A549 (cell line): Measurements from ENCODE around the gene TMEM100. TPM values are rescaled to one million over a fixed set of nuclear protein-coding genes. Genes with fewer than 3 reads are reported as not detected.

Source experiments
- ATAC-seq, 2 experiments: fragments of 200-7000 bp in 1 of 2; fragments of >200 bp in 1 of 2; cut with Nextera tagmentation in 1 of 2; cut with Tn5 transposase in 1 of 2; 3 replicates each; pipeline versions ENCODE4 v1.8.0 to v1.9.1; 2018 to 2020; ENCODE audit warnings: mild to moderate bottlenecking in 1 of 2, moderate library complexity in 1 of 2
- CTCF ChIA-PET: fragments of 300-600 bp; sonication (Branson Sonifier 250); formaldehyde crosslinking; extraction: SDS; loops from one replicate; lab custom pipeline; 2021; ENCODE audit warnings: antibody characterized with exemption, inconsistent platforms; lab: Yijun Ruan, JAX
- POLR2A ChIA-PET: fragments of 350-600 bp; formaldehyde crosslinking; extraction: SDS; loops from one replicate; lab custom pipeline; 2021; ENCODE audit warnings: antibody characterized with exemption, inconsistent platforms; lab: Yijun Ruan, JAX
- DNase-seq, 2 experiments: peaks; one replicate each; pipeline versions ENCODE4 v3.0.0 to v3.0.0-alpha.2; 2011 to 2016; ENCODE audit warnings: low read depth in 1 of 2, low spot score in 1 of 2
- FAIRE-seq: peaks from 2 replicates; lab custom pipeline; 2011; peaks lifted over from hg19 to GRCh38; lab: Jason Lieb, UNC
- H3K27ac ChIP-seq, 2 experiments: fragments of >200 bp; sonication (Bioruptor Twin); formaldehyde crosslinking; 3 replicates each; pipeline ENCODE4 v1.5.1; 2016 to 2017
- H3K4me1 ChIP-seq: fragments of >200 bp; sonication (Bioruptor Twin); formaldehyde crosslinking; 3 replicates; pipeline ENCODE4 v1.6.1; 2016
- H3K4me2 ChIP-seq: fragments of >200 bp; sonication (Bioruptor Twin); formaldehyde crosslinking; 3 replicates; pipeline ENCODE4 v1.6.1; 2016
- H3K4me3 ChIP-seq: fragments of >200 bp; sonication (Bioruptor Twin); formaldehyde crosslinking; 3 replicates; pipeline ENCODE4 v1.5.1; 2016
- H3K9me3 ChIP-seq: fragments of >200 bp; sonication (Bioruptor Twin); formaldehyde crosslinking; 3 replicates; pipeline ENCODE4 v1.6.1; 2016
- CEBPB ChIP-seq, 2 experiments: fragments of >200 bp in 1 of 2; sonication (Bioruptor Twin) in 1 of 2; formaldehyde crosslinking in 1 of 2; IDR thresholded peaks; 2 replicates each; pipeline ENCODE4 v1.6.1; 2012 to 2016
- CHD2 ChIP-seq: fragments of 150-350 bp; IDR thresholded peaks from 2 replicates; pipeline ENCODE4 v1.6.1; 2014; ENCODE audit warnings: low read length; ENCODE audit not compliant: partially characterized antibody
- CHD4 ChIP-seq: fragments of 200-600 bp; sonication (generic); IDR thresholded peaks from 2 replicates; pipeline ENCODE4 v1.6.1; 2016; ENCODE audit warnings: antibody characterized with exemption, mild to moderate bottlenecking, borderline replicate concordance
- E2F6 ChIP-seq: IDR thresholded peaks from 2 replicates; pipeline ENCODE4 v1.6.1; 2012; ENCODE audit warnings: low read depth, borderline replicate concordance
- EHMT2 ChIP-seq: fragments of 200-600 bp; sonication (generic); IDR thresholded peaks from 2 replicates; pipeline ENCODE4 v1.6.1; 2016; ENCODE audit warnings: antibody characterized with exemption, low read depth, mild to moderate bottlenecking, moderate library complexity
- EP300 ChIP-seq, 2 experiments: fragments of >200 bp; sonication (Bioruptor Twin); formaldehyde crosslinking; IDR thresholded peaks; 2 replicates in 1 of 2; 3 replicates in 1 of 2; pipeline ENCODE4 v1.6.1; 2016 to 2017
- HES2 ChIP-seq: fragments of >200 bp; sonication (Bioruptor Twin); formaldehyde crosslinking; IDR thresholded peaks from 2 replicates; pipeline ENCODE4 v1.6.1; 2016
- HMGXB4 ChIP-seq: fragments of 250-450 bp; sonication (Bioruptor Pico); IDR thresholded peaks from 2 replicates; pipeline ENCODE4 v1.5.0; 2021; ENCODE audit warnings: mild to moderate bottlenecking, moderate library complexity, borderline replicate concordance
- HOXA7 ChIP-seq: fragments of 250-450 bp; sonication (Bioruptor Pico); IDR thresholded peaks from 2 replicates; pipeline ENCODE4 v1.5.0; 2020; ENCODE audit warnings: mild to moderate bottlenecking, moderate library complexity
- HOXB5 ChIP-seq: fragments of 250-450 bp; sonication (Bioruptor Pico); IDR thresholded peaks from 2 replicates; pipeline ENCODE4 v1.5.0; 2020; ENCODE audit warnings: mild to moderate bottlenecking, moderate library complexity
- KDM1A ChIP-seq: fragments of 200-600 bp; sonication (generic); IDR thresholded peaks from 2 replicates; pipeline ENCODE4 v1.6.1; 2016; ENCODE audit warnings: low read depth, mild to moderate bottlenecking
- KDM5A ChIP-seq: fragments of 200-600 bp; sonication (generic); IDR thresholded peaks from 2 replicates; pipeline ENCODE4 v1.6.1; 2016; ENCODE audit warnings: antibody characterized with exemption, mild to moderate bottlenecking
- MAZ ChIP-seq: fragments of 150-350 bp; IDR thresholded peaks from 2 replicates; pipeline ENCODE4 v1.6.1; 2014; ENCODE audit warnings: antibody characterized with exemption, low read depth, low read length, borderline replicate concordance
- NFE2L2 ChIP-seq: fragments of 150-350 bp; conservative IDR thresholded peaks from 2 replicates; pipeline ENCODE4 v1.6.1; 2014; ENCODE audit warnings: low read length
- NPAS2 ChIP-seq: fragments of 250-450 bp; sonication (Bioruptor Pico); IDR thresholded peaks from 2 replicates; pipeline ENCODE4 v1.8.0; 2022; ENCODE audit warnings: mild to moderate bottlenecking, moderate library complexity, borderline replicate concordance
- POLR2AphosphoS2 ChIP-seq: conservative IDR thresholded peaks from 2 replicates; pipeline ENCODE4 v1.6.1; 2012; ENCODE audit warnings: low read length, improper control_type of control experiment, inconsistent platforms
- RARB ChIP-seq: fragments of 250-450 bp; sonication (Bioruptor Pico); IDR thresholded peaks from 2 replicates; pipeline ENCODE4 v1.8.0; 2021; ENCODE audit warnings: mild to moderate bottlenecking, moderate library complexity
- TFCP2L1 ChIP-seq: fragments of 250-450 bp; sonication (Bioruptor Pico); IDR thresholded peaks from 2 replicates; pipeline ENCODE4 v1.5.0; 2021; ENCODE audit warnings: mild to moderate bottlenecking
- TP53 ChIP-seq: fragments of 250-450 bp; sonication (Bioruptor Pico); IDR thresholded peaks from 2 replicates; pipeline ENCODE4 v1.5.0; 2021; ENCODE audit warnings: mild to moderate bottlenecking, moderate library complexity
- ZNF302 ChIP-seq: fragments of 250-450 bp; sonication (Bioruptor Pico); IDR thresholded peaks from 2 replicates; pipeline ENCODE4 v1.9.0; 2021; ENCODE audit warnings: inconsistent platforms, mild to moderate bottlenecking, moderate library complexity
- ZSCAN20 ChIP-seq: fragments of 250-450 bp; sonication (Bioruptor Pico); IDR thresholded peaks from 2 replicates; pipeline ENCODE4 v1.8.0; 2022; ENCODE audit warnings: mild to moderate bottlenecking, moderate library complexity
- WGBS: methylation state at CpG from one replicate; pipeline ENCODE4 v1.1.6; 2017; ENCODE audit errors: missing lambda C conversion rate; 5-methylcytosine and 5-hydroxymethylcytosine counted together
- polyA plus RNA-seq, 4 experiments: library from polyadenylated mRNA; depleted of rRNA in 3 of 4; stranded (reverse); fragments of >200 nt; fragmentation: RNase III in 1 of 4; extraction: RNeasy Plus Mini Kit Qiagen cat#74134 plus additional on column Dnase treatment in 1 of 4; gene quantifications; 2 replicates in 3 of 4; 3 replicates in 1 of 4; pipeline ENCODE4 v1.2.3, GENCODE V29; 2011 to 2017

Gene TMEM100
- polyA plus RNA-seq, 2 of the 4 experiments (the other 2 are of a cell fraction) = not detected

- WGBS = 25% methylated on average over 2 of the region's 2 CpGs
- no peak for FAIRE-seq
- CTCF ChIA-PET = interaction anchor here (1.0 to 20.4 kb wide), 4 partner anchors 9 to 197 kb away, joined by 3 to 359 read pairs (median 6); no protein-coding TSS in a partner anchor
- no peak overlapping the region for H3K4me3 ChIP-seq
- H3K9me3 ChIP-seq = no peaks in the 10 kb centered on the region
- H3K4me2 ChIP-seq = peak overlapping the region; percentile 9; the same call in 1 of the 3 replicates
- TF ChIP-seq CHD2 (no peak), KDM1A (no peak), HMGXB4 (CRISPR knock-in tag) (no peak), RARB (CRISPR knock-in tag) (no peak), E2F6 (no peak), CHD4 (no peak), KDM5A (no peak), CEBPB (IDR thresholded peaks at IDR 0.05) (no peak), ZSCAN20 (CRISPR knock-in tag) (no peak), ZNF302 (CRISPR knock-in tag) (no peak), EP300 (IDR thresholded peaks at IDR 0.05) (no peak), HES2 (no peak), HOXA7 (no peak), TFCP2L1 (CRISPR knock-in tag) (no peak), TP53 (CRISPR knock-in tag) (no peak)
- TF ChIP-seq, all 56 proteins: peak for 0
- Histone ChIP-seq H3K4me1 (peaks cover 15% of the 10 kb centered on the region), H3K27ac (no peak overlapping the region)
- POLR2A ChIA-PET = interaction anchor here (0.9 kb wide), 1 partner anchor 11 kb away, joined by 3 read pairs; no protein-coding TSS in a partner anchor
- DNase-seq (peak; percentile 10 to 34), ATAC-seq (no peak)
These were observed 3.8 kb upstream of the TMEM100 start for GRCh38 chr17:55726440-55726839.

- Histone ChIP-seq H3K4me1 (peaks cover 15% of the 10 kb centered on the region), H3K4me2 (no peak overlapping the region), H3K4me3 (no peak overlapping the region), H3K27ac (no peak overlapping the region), H3K9me3 (no peaks in the 10 kb centered on the region)
- FAIRE-seq (peak; percentile 77), DNase-seq (no peak), ATAC-seq (no peak)
- ChIA-PET POLR2A (interaction anchor here (1.9 kb wide), 1 partner anchor 28 kb away, joined by 5 read pairs; the partner anchor contains the start of gene PCTP), CTCF (interaction anchor here (1.1 to 20.4 kb wide), 7 partner anchors 10 to 207 kb away, joined by 3 to 359 read pairs (median 6); no protein-coding TSS in a partner anchor)
- no peak for TF ChIP-seq EP300 (IDR thresholded peaks at IDR 0.05)
- TF ChIP-seq NFE2L2 = no peak
- no peak for TF ChIP-seq HOXB5 (CRISPR knock-in tag)
- TF ChIP-seq MAZ = no peak
- no peak for TF ChIP-seq POLR2AphosphoS2
- no peak for TF ChIP-seq NPAS2 (CRISPR knock-in tag)
- no peak for TF ChIP-seq E2F6
- no peak for TF ChIP-seq KDM1A
- TF ChIP-seq EHMT2 = no peak
- TF ChIP-seq TP53 (CRISPR knock-in tag) = no peak
These were observed 804 bp upstream of the TMEM100 start for GRCh38 chr17:55723488-55723848.
